CD4-positive, alpha-beta T cell (primary cell): ENCODE measurements around the gene DNAH9. TPM values are rescaled to one million over a fixed set of nuclear protein-coding genes. Genes with fewer than 3 reads are reported as not detected.

ENCODE experiments used
- ATAC-seq: fragments of 200-7000 bp; cut with Tn5 transposase; one replicate; pipeline ENCODE4 v1.10.0; 2022; ENCODE audit warnings: mild to moderate bottlenecking; ENCODE audit not compliant: poor library complexity
- CTCF ChIA-PET: fragments of 350-600 bp; sonication (Branson Sonifier 250); formaldehyde crosslinking; loops from one replicate; lab custom pipeline; 2021; ENCODE audit warnings: antibody characterized with exemption, inconsistent platforms; lab: Charles Lee
- POLR2A ChIA-PET: fragments of 350-600 bp; sonication (Branson Sonifier 250); formaldehyde crosslinking; loops from one replicate; lab custom pipeline; 2021; ENCODE audit warnings: antibody characterized with exemption, inconsistent platforms; lab: Charles Lee
- DNase-seq, 14 experiments: peaks; one replicate each; pipeline ENCODE4 v3.0.0-alpha.2; 2013 to 2020; ENCODE audit warnings: mixed read lengths in 2 of 14
- H3K27ac ChIP-seq, 2 donors: one replicate each; pipeline versions ENCODE4 v1.5.1 to v1.7.0; 2013; ENCODE audit warnings: low read length in 2 of 2, low read depth in 1 of 2, mild to moderate bottlenecking in 1 of 2
- H3K27me3 ChIP-seq, 2 experiments: 1 replicate in 1 of 2; 2 replicates in 1 of 2; pipeline versions ENCODE4 v1.6.1 to v1.7.0; 2013; ENCODE audit warnings: low read length in 2 of 2, control low read depth in 1 of 2, mild to moderate bottlenecking in 1 of 2, moderate library complexity in 1 of 2; ENCODE audit not compliant: insufficient read depth in 2 of 2, control insufficient read depth in 1 of 2
- H3K36me3 ChIP-seq: one replicate; pipeline ENCODE4 v1.6.1; 2013; ENCODE audit warnings: low read length, control low read depth; ENCODE audit not compliant: insufficient read depth
- H3K4me1 ChIP-seq: one replicate; pipeline ENCODE4 v1.6.1; 2013; ENCODE audit warnings: low read length, control low read depth; ENCODE audit not compliant: insufficient read depth
- H3K4me3 ChIP-seq: one replicate; pipeline ENCODE4 v1.5.1; 2013; ENCODE audit warnings: mild to moderate bottlenecking, low read length, moderate library complexity
- H3K9me3 ChIP-seq, 2 experiments: 1 replicate in 1 of 2; 2 replicates in 1 of 2; pipeline versions ENCODE4 v1.6.1 to v1.7.0; 2013; ENCODE audit warnings: low read length in 2 of 2, mild to moderate bottlenecking in 2 of 2, control low read depth in 1 of 2, moderate library complexity in 1 of 2; ENCODE audit not compliant: control insufficient read depth in 1 of 2, insufficient read depth in 1 of 2
- H3K27ac Mint-ChIP-seq: one replicate; pipeline ENCODE4 v1.8.0; 2020; ENCODE audit warnings: mixed read lengths
- H3K27me3 Mint-ChIP-seq: one replicate; pipeline ENCODE4 v1.8.0; 2021; ENCODE audit warnings: mixed read lengths
- H3K36me3 Mint-ChIP-seq: one replicate; pipeline ENCODE4 v1.8.0; 2021; ENCODE audit warnings: low read depth, mixed read lengths
- H3K4me1 Mint-ChIP-seq: one replicate; pipeline ENCODE4 v1.8.0; 2021; ENCODE audit warnings: low read depth, mixed read lengths
- H3K4me3 Mint-ChIP-seq: one replicate; pipeline ENCODE4 v1.8.0; 2020; ENCODE audit warnings: mild to moderate bottlenecking, mixed read lengths
- H3K9me3 Mint-ChIP-seq: one replicate; pipeline ENCODE4 v1.8.0; 2020; ENCODE audit warnings: mixed read lengths
- CTCF ChIP-seq: fragments of 200-600 bp; IDR thresholded peaks from one replicate; pipeline ENCODE4 v1.8.0; 2022; ENCODE audit warnings: antibody characterized with exemption, mild to moderate bottlenecking
- intact Hi-C, 2 experiments: fragments of 100-400 bp; cut with DNase I in 1 of 2; cut with micrococcal nuclease in 1 of 2; formaldehyde crosslinking; loops; one replicate each; pipeline versions ENCODE4 v1.15.1 to v1.9.0; 2023 to 2025; cut with DNase I, micrococcal nuclease
- total RNA-seq, 174 experiments: library from RNA in 2 of 174; stranded (reverse) in 2 of 174; gene quantifications; one replicate each; pipeline ENCODE4 v1.2.3 and lab custom pipeline; 2021 to 2026

Gene DNAH9
- total RNA-seq, 2 experiments from 2014 or later, result not detected

GRCh38 chr17:11917415-11917814, 319.1 kb downstream of the DNAH9 start:
- Mint-ChIP-seq H3K4me1 (no peaks in the 10 kb centered on the region), H3K27me3 (peaks cover 8% of the 10 kb centered on the region), H3K36me3 (no peaks in the 10 kb centered on the region), H3K4me3 (no peak overlapping the region), H3K27ac (no peak overlapping the region), H3K9me3 (peaks cover 7% of the 10 kb centered on the region)
- CTCF ChIA-PET, result no interaction called here
- POLR2A ChIA-PET, result no interaction called here
- Histone ChIP-seq H3K27me3 (no peaks in the 10 kb centered on the region), H3K36me3 (no peaks in the 10 kb centered on the region), H3K9me3 (peaks cover 0 to 21% of the 10 kb centered on the region in 2 experiments), H3K4me1 (no peaks in the 10 kb centered on the region), H3K4me3 (no peak overlapping the region), H3K27ac (no peak overlapping the region)
- intact Hi-C loops, result no loop called here
- no peak for ATAC-seq
- TF ChIP-seq CTCF, result no peak
- no peak for DNase-seq

GRCh38 chr17:11921296-11921695, 323.0 kb downstream of the DNAH9 start:
- no peak overlapping the region for H3K4me3 Mint-ChIP-seq
- no peak overlapping the region for H3K4me3 ChIP-seq
- no peak overlapping the region for H3K27ac Mint-ChIP-seq
- H3K4me1 ChIP-seq, result no peaks in the 10 kb centered on the region
- peaks cover 8% of the 10 kb centered on the region for H3K27me3 Mint-ChIP-seq
- no peaks in the 10 kb centered on the region for H3K36me3 ChIP-seq
- H3K27me3 ChIP-seq, result peaks cover 0 to 2% of the 10 kb centered on the region in 2 experiments
- no peak for TF ChIP-seq CTCF
- no peak overlapping the region for H3K27ac ChIP-seq
- H3K9me3 Mint-ChIP-seq, result peaks cover 2% of the 10 kb centered on the region
- H3K36me3 Mint-ChIP-seq, result no peaks in the 10 kb centered on the region
- peaks cover 0 to 12% of the 10 kb centered on the region in 2 experiments for H3K9me3 ChIP-seq
- ATAC-seq, result no peak
- ChIA-PET CTCF (no interaction called here), POLR2A (no interaction called here)
- no peaks in the 10 kb centered on the region for H3K4me1 Mint-ChIP-seq
- DNase-seq, result no peak
- intact Hi-C loops, result no loop called here

- no peak overlapping the region for H3K4me3 Mint-ChIP-seq
- no peak overlapping the region for H3K4me3 ChIP-seq
- H3K36me3 Mint-ChIP-seq, result no peaks in the 10 kb centered on the region
- H3K27ac ChIP-seq, result no peak overlapping the region
- no peaks in the 10 kb centered on the region for H3K4me1 Mint-ChIP-seq
- peaks cover 0 to 12% of the 10 kb centered on the region in 2 experiments for H3K9me3 ChIP-seq
- peaks cover 8% of the 10 kb centered on the region for H3K27me3 Mint-ChIP-seq
- H3K4me1 ChIP-seq, result no peaks in the 10 kb centered on the region
- H3K27ac Mint-ChIP-seq, result no peak overlapping the region
- DNase-seq, result no peak
- intact Hi-C loops, result no loop called here
- POLR2A ChIA-PET, result no interaction called here
- ATAC-seq, result no peak
- no peak for TF ChIP-seq CTCF
- CTCF ChIA-PET, result no interaction called here
- peaks cover 0 to 2% of the 10 kb centered on the region in 2 experiments for H3K27me3 ChIP-seq
- H3K36me3 ChIP-seq, result no peaks in the 10 kb centered on the region
- H3K9me3 Mint-ChIP-seq, result peaks cover 5% of the 10 kb centered on the region
Observed at GRCh38 chr17:11922638-11923037, 324.4 kb downstream of the DNAH9 start.
